Effector CD4-positive, alpha-beta T cell (primary cell): ENCODE results near the gene DLG5.

Experiments used
- DNase-seq: peaks from one replicate; pipeline ENCODE4 v3.0.0-alpha.2; 2020

DLG5 gene

DNA sequence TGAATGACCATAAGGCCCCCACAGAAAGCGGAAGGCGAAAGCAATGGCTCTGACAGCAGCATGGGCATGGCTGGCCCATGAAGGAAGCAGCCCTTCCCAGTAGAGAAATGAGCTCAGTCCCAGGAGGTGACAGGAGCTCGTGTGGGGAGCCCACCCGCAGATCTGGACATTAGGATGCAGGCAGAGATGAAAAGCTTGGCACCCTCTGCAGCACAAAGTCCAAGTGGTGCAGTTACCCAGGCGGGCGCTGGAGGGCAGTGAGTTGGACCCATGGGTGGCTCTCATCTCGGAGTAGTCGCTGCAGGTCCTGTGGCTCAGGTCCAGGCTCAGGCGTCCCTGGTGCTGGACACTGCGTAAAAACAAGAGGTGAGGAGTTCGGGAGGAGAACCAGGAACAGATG is 109.0 kb downstream of the DLG5 start:
- no peak for DNase-seq

DNA sequence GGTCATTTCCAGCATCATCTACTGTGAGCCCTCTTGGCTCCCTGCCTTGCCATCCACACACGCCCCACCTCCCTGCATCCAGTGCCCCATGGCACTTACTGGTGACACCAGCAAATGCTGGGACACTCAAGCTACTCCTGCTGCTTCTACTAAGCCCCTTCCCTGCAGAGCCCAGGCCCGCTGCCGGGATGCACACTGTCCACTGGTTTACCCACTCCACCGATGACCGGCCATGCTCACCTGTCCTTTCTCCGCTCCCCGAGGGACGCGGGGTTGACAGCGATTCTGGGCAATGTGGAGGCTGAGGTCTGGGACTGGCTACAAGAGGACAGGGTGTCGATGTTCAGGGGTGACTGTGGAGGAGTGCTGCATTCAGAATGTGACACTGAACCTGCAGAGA is 110.2 kb downstream of the DLG5 start:
- no peak for DNase-seq

DNA sequence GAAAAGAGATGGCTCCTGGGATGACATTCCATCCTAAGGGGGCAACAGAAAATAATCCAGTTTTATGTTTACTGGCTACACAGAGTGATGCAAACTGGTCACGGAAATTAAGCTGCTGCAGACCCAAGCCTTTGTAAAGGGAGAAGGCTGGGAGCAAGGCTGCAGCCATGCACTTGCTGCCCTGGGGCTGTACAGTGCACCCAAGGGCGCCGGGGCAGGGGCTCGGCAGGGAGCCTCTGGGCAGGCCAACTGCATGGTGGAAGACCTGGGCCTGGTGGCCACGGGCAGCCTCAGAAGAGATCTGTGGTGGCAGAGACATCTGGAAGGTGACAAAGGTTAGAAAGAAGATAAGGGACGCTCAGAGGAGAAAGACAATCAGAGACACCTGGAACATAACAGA is 113.8 kb downstream of the DLG5 start:
- no peak for DNase-seq

DNA sequence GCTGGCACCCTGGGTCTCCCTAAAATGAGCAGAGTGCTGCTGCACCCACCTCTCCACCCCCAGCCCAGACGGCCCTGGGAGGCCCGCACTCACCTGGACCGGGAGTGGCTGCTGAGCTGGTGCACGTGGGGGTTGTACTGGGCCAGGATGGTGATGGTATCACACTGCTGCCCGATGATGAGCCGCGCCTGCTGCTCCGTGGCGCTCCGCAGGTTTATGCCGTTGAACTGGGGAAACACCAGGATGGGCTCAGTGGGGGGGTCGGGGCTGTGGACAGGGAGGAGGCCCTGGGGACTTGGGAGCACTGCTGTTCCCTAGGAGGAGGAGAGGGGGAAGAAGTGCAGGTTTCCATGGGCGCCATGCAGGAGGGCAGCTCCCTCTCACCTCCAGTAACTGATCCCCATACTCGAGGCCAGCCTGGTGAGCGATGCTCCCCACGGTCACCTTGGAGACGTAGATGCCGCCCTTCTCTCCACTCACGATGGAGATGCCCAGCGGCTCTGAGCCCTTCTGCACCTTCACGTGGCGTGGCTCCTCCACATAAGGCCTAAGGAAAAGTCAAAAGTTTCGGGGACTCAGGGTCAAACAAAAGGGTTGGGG is 114.6 kb downstream of the DLG5 start:
- DNase-seq, result no peak

DNA sequence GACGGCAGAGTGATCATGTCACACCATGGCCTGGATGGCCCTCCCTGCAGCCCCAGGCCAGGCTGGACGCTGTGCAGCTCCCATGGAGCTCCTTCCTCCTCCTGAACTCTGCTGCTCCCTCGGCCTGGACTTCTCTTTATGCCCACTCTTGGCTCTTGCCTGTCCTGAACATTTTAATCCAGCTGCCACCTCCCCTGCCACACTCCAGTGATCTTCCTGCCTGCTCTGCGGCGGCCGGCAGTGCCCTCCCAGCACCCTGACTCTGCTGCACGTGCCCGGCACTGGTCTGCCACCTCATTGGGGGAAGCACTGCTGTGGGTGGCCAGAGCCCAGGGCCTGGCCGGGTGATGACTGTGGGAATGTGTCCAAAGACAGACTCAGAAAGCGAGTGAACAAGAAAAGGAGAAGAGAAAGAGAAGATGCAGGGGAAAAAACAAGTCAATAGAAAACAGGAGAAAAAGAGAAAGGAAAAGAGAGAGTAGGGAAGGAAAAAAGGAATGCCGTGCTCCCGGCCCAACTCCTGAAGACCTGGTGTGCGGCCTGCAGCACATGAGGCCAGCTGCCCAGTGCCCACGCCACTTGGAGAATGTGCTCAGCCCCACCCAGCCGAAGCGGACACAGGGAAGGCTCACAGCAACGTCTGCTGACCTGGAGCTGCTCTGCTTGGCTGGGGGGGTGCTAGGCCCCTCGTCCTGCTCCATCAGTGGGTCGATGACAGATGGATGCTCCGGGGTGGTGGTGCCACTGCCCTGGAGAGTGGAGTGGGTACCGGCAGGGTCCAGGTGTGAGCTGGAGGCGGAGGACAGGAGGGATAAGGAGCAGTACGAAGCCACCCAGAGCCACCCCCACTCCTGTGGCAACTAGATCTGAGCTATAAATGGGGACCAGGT is 115.9 kb downstream of the DLG5 start:
- DNase-seq, result no peak

DNA sequence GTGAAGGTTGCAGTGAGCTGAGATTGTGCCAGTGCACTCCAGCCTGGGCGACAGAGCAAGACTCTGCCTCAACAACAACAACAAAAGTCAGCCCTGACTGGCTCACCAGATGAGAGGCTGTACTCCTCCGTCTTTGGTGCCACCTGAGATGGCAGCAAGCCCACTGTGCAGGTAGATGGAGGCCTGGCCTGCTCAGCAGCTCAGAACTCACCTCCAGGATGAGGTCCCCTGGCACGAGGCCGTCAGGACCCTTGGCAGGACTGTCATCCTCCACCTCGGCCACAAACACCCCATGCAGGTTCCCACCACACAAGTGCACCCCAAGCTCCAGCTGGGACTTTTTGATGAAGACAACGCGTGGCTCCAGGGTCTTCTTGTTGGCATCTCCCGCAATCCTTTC is 117.2 kb downstream of the DLG5 start:
- DNase-seq, result no peak

DNA sequence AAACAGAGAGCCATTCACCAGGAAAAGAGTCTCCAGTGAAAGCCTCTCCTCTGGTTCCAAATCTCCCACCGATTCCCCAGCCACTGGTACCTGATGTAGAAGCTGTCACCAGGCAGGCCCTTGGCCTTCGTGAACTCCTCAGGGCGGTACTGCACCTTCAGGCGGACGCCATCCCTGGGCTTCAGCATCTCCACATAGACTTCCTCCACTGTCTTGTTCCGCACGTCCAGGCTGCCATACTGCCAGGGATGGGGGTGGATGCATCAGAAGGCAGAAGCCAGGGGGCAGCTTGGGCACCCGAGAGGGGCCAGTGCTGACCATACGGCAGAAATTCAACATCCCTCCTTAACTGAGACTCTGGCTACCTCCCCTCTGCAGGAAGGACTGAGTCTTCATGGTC is 118.8 kb downstream of the DLG5 start:
- no peak for DNase-seq

DNA sequence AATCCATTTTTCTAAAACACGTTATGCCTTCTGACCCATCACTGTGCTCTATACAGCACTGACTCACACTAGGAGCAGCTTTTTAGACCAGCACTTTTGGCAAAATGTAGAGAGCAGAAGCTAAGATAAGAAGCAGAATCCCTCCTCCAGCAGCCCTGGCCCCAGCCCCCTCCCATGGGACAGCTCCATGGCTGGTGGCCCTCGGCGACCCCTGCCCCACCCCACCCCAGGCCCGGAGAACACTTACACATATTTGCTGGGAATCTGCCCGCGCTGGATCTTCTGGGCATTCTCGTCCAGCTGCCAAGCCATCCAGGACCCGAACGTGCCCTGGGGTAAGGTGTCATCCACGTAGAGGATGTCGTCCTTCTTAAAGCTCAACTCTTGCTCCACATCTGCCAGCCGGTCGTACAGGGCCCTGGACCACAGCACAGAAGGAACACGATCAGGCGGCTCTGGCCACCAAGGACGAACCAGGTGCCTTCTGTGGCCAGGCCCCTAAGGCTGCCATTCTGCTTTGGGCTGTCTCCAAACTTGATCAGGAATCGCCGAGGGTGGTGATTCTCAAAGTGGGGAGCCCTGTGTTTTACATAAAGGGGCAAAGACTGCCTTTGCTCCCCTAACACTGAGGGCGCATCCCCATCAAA is 119.9 kb downstream of the DLG5 start:
- DNase-seq, result no peak

DNA sequence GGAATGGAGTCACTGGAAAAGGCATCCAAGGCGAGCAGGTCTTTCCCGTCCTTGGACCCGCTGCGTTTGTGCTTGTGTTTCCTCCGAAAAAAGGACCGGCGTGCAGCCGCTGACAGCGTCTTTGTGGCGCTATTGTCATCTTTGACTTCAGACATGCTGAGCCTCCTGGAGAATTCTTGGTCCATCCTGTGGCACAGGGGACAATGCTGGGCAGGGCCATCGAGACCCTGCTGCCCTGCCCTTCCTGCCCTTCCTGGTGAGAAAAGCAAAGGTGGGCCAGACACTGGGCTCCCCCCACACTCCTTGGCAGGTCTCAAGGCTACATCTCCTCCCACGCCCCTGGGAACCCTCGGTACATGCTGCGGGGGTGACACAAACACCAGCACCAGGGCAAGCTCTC is 120.9 kb downstream of the DLG5 start:
- no peak for DNase-seq

DNA sequence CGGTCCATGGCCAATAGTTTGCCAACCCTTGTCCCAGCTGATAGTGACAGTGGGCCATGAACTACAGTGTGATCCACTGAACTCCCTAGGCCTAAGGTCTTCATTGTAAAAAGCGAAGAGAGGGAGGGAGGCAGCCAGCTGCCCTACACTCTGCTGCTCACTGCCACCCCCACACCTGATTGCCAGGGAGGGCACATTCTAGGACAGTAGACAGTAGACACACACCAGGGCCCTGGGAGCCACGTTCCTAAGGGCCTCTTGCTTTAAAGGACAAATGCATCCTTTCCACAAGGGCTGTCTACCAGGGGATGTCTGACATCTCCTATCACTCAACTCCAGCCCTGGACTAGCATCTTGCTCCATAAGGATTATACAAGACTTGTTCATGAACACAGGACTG is 122.2 kb downstream of the DLG5 start:
- DNase-seq, result no peak

DNA sequence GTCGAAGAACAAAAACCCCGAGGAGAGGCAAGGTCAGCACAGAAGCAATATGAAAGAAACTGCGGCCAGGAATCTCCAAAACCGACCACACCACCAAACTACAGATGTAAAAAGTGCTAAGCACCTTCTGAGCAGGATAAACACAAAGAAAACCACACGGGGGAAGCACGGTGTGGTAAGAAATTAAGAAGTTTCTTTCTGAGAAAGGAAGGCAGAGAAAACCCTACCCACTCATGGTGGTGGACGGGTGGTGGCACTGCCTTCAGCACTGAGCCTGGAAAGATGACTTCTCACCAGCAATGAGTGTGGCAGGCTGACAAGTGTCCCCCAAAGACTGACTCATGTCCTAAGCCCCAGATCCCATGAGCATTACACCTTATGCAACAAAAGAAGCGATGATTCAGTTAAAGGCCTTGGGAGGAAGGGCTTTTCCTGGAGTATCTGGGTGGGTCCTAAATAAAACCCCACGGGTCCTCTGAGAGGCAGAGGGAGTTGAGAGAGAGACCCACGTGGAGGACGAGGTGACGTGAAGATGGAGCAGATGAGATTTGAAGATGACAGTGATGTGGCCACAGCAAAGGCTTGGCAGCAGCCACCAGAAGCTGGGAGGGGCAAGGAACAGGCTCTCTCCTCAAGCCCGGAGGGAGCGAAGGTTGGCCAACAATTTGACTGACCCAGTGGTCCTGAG is 124.9 kb downstream of the DLG5 start:
- DNase-seq, result peak; percentile 26

DNA sequence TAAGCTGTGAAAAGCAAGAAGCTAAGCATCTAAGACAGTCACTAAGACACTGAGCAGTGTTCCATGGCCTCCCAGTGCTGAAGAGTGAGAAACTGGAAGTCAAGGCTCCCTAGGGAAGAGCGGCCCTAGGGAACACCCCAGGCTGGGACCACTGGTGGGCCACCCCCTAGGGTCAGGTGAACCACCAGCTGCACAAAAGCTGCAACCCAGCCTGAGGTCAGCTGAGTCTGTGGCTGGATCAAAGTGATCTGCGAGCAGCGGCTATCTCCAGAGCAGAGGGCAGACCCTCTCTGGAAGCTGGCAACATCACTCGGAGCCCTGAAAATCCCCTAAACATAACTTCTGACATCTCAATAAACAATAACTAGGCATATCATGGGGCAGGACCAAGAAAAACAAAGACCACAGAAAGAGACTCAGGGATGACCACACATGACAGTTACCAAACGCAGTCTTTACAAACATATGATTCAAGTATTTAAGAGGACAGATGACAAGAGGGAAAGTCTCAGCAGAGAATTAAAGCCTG is 125.8 kb downstream of the DLG5 start:
- DNase-seq, result no peak

DNA sequence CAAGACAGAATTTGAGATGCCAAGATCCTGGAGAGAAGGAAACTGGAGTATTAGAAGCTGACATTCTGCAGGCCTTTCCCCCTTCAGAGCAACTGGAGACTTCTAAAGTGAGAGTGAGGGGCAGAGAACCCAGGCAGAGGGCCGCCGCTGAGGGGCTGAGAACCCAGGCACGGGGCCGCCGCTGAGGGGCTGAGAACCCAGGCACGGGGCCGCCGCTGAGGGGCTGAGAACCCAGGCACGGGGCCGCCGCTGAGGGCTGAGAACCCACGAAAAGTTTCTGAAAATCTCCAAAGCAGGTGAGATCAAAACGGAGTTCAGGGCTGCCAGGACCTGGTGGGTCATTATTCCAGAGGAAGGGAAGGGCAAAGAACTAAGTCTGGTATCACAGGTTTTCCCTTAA is 126.2 kb downstream of the DLG5 start:
- no peak for DNase-seq

DNA sequence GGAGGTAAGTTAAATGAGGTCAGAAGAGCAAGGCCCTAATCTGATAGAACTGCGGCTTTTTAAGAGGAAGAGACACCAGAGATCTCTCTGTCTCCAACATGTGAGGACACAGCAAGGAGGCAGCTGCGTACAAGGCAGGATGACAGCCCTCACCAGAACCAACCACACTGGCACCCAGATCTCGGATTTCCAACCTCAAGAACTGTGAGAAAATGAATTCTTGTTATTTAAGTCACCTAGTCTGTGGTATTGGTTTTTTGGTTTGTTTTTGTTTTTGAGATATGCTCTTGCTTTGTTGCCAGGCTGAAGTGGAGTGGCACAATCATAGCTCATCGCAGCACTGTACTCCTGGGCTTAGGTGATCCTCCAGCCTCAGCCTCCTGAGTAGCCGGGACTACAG is 127.2 kb downstream of the DLG5 start:
- no peak for DNase-seq

DNA sequence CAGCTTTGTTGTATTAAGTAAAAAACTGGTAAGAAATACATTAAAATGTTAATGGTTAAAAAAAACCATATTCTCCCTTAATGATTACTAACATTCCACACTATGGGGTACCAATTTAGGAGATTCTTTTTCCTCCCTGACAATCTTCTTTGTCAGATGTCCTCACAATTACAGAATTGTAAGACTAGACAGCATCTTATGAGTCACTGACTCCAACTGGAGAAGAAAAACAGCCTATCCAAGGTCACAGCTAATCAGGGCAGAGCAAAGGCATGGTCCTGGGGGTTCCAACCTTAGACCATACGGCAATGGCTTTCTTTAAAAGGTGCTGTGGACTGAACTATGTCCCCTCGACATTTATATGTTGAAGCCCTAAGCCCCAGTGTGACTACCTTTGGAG is 127.6 kb downstream of the DLG5 start:
- no peak for DNase-seq

DNA sequence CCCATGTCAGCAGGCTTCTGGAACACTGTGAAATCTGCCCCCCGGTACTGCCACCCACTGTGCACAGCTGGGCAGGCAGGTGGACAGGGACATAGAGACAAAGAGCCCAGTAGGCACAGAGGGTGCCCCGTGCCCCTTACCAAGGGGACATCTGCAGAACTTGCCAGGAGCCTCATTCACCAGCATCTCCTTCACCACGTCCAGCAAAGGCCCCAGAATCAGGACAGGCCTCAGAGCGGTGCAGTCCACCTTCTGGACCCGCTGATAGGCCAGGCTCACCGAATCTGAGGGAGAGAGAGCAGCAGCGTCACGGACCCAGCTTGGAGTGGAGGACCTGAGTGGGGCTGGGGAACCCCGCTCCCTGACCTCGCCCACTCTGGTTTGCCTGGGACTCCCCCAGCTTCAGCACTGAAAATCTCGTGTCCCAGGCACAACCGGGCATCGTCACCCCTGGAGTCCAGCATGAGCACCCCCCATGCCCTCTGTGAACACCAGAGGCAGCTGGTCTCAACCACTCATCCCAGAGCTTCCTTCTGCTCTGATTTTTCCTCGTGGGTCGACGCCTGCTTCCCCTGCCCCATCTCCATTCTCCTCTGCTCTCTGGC is 130.1 kb downstream of the DLG5 start:
- DNase-seq, result no peak

DNA sequence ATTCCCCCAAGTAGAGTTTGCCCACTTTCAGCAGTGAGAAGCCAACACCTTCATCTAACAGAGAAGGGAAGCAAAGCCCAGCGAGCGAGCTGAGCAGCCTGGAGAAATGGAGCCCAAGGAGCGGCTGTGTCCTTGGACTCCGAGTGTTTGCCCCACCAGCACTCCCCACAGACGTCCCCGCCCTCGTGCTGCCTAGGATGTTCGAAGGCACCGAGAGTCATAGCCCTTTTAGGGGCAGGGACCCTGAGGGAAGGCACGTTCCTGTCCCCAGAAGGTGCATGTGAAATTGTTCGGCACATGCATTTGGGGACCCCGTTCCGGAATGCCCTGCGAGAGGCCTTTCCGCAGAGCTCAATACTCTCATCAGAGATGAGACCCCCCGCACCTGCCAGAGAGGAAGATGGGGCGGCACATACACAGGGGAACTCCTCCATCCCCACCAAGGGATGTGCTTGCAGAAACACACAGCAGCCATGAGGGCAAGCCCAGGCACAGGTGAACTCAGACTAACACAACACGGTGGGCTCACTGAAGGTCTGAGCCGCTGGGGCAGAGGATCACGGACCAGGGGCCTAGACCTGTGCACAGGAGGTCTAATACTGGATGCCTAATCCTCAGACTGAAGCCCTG is 131.0 kb downstream of the DLG5 start:
- no peak for DNase-seq

DNA sequence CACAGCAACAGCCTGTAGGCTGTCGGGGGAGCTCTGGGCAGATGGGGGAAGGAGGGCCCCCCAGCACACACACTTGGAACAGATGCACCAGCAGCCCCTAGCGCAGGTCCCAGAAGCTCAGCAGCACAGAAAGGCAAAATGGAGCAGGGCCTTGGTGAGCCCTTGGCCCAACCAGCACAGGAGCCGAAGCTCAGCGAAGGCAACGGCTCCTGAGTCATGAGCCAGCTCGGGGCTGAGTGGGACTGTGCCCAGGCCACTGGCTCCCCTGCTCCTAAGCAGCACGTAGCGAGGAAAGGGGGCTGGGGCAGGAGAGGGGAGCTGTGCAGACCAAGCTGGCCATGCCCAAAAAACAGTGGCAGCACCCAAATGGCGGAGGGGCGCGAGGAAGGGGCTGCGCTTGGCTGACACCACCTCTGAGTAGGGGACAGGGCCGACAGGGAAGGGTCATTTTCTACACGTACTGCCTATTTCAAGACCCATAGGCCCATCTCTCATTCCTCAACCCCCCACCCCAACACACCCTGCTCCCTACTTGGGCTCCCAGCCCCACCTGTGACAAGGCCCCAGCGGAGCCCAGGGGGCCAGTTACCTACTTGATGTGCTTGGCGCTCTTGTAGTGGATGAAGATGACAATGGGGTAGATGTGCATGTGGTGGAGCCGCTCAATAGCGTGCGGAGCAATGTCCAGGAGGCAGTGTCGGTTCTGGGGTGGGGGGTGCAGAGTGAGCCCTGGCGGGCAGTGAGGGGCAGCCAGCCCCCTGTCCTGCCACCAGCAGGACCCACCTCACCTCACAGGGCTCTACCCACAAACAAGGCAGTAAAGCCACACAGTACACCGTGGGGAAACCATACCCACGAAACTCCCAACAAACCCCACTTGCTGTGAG is 132.1 kb downstream of the DLG5 start:
- no peak for DNase-seq

DNA sequence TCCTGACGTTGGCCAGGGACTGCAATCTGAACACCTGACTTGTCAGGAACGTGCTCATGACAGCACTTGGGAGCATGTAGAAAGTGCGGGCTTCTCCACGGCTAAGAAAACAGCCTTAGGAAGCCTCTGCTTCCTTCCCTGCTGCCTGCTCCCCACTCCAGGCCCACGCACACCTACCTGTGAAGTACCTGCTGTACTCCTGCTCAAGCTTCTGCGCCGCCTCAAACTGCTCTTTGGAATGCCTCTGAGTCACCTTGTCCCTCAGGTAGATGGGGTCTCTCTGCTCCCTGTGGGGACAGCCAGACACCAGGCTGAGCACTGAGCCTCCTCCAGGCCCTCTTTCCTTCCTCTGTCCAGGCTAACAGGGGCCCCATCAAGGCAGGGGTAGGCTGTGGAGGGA is 132.7 kb downstream of the DLG5 start:
- DNase-seq, result no peak

DNA sequence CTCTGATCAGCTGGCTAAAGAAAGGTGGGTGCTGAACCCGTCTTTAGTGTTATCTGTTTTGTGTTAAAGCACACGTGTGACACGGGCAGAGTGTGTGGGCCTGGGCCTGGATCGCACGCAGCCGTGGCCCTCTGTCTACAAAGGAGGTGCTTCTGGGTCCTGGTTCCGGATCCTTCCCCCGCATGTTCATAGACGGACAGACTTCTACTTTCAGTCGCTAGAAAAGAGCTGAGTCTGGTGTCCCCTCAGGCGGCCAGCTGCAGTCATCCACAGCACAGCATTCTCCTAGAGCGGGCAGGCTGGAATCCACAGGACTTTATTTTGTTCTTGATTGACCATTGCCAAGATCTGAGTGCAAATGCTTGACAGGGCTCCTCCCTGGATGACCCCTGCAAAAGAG is 134.4 kb downstream of the DLG5 start:
- DNase-seq, result no peak

DNA sequence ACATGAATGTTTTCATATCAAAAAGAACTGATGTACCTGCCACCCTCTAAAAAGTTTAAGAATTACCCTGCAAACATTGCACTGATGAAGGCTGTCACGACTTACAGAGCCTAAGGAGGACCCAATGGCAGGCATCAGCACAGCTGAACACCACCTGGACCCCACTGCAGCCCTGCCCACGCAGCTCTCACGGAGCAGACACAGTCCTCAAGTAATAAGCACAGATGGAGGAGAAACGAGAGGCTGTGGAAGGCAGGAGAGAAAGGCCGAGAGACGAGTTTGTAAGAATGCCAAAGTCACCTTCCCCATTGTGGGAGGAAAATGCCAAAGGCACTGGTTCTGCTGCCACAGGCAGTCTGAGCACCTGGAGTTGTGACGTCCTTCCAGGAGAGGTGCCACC is 135.0 kb downstream of the DLG5 start:
- DNase-seq, result no peak
